Gastroesophageal sphincter (tissue), 3 donors: Measurements from ENCODE around the gene GRIN1.

Experiments used
- EP300 ChIP-seq: sonication (generic); formaldehyde crosslinking; IDR thresholded peaks from one replicate; pipeline ENCODE4 v1.6.1; 2017; ENCODE audit warnings: antibody characterized with exemption, mild to moderate bottlenecking
- POLR2A ChIP-seq, 2 donors: fragments of 450-650 bp; IDR thresholded peaks; one replicate each; pipeline ENCODE4 v1.6.1; 2017; ENCODE audit warnings: antibody characterized with exemption in 2 of 2, mild to moderate bottlenecking in 2 of 2, moderate library complexity in 1 of 2
- POLR2AphosphoS5 ChIP-seq: sonication (generic); formaldehyde crosslinking; IDR thresholded peaks from one replicate; pipeline ENCODE4 v1.6.1; 2017; ENCODE audit warnings: antibody characterized with exemption
- TF ChIP-seq, protein P1 (sequence below), 4 experiments: fragments of 200-600 bp in 2 of 4; fragments of 450-650 bp in 2 of 4; sonication (generic) in 1 of 4; IDR thresholded peaks; one replicate each; pipeline ENCODE4 v1.5.1; 2017 to 2019; ENCODE audit warnings: antibody characterized with exemption in 4 of 4, mild to moderate bottlenecking in 2 of 4, moderate library complexity in 2 of 4

DNA sequence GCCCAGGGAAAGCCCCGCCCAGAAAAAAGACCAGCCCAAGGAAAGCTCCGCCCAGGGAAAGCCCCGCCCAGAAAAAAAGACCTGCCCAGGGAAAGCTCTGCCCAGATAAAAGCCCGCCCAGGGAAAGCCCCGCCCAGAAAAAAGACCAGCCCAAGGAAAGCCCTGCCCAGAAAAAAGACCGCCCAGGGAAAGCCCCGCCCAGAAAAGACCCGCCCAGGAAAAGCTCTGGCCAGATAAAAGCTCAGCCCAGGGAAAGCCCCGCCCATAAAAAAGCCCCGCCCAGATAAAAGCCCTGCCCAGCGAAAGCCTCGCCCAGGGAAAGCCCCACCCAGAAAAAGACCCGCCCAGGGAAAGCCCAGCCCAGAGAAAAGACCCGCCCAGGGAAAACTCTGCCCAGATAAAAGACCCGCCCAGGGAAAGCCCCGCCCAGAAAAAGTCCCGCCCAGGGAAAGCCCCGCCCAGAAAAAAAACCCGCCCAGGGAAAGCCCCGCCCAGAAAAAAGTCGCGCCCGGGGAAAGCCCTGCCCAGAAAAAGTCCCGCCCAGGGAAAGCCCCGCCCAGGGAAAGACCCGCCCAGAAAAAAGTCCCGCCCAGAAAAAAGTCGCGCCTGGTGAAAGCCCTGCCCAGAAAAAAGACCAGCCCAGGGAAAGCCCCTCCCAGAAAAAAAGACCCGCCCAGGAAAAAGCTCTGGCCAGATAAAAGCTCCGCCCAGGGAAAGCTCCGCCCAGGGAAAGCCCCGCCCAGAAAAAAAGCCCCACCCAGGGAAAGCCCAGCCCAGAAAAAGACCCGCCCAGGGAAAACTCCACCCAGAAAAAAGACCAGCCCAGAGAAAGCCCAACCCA, 11.9 kb downstream of the GRIN1 start:
- TF ChIP-seq, protein P1, sequence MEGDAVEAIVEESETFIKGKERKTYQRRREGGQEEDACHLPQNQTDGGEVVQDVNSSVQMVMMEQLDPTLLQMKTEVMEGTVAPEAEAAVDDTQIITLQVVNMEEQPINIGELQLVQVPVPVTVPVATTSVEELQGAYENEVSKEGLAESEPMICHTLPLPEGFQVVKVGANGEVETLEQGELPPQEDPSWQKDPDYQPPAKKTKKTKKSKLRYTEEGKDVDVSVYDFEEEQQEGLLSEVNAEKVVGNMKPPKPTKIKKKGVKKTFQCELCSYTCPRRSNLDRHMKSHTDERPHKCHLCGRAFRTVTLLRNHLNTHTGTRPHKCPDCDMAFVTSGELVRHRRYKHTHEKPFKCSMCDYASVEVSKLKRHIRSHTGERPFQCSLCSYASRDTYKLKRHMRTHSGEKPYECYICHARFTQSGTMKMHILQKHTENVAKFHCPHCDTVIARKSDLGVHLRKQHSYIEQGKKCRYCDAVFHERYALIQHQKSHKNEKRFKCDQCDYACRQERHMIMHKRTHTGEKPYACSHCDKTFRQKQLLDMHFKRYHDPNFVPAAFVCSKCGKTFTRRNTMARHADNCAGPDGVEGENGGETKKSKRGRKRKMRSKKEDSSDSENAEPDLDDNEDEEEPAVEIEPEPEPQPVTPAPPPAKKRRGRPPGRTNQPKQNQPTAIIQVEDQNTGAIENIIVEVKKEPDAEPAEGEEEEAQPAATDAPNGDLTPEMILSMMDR (IDR thresholded peaks at IDR 0.05), result no peak
- TF ChIP-seq POLR2A (IDR thresholded peaks at IDR 0.05) (no peak), POLR2AphosphoS5 (no peak), EP300 (no peak)
